Measurements from ENCODE around the gene KDELR3.

The KDELR3 gene

GRCh38 chr22:38423512-38424503 lies 44.1 kb upstream of the KDELR3 start:
- TF ChIP-seq CTCF (IDR thresholded peaks at IDR 0.05; ENCODE audit: borderline replicate concordance, control extremely low read depth, extremely low read depth, insufficient read depth, missing control alignments) = no peak
- no peak for DNase-seq (ENCODE audit: low spot score)
- in situ Hi-C loops (cut with MboI; ENCODE audit: low sequenced_read_pairs, unreplicated experiment) = no loop called here

GRCh38 chr22:38424525-38425080 lies 43.3 kb upstream of the KDELR3 start:
- no peak for DNase-seq (ENCODE audit: low spot score)
- no peak for TF ChIP-seq CTCF (IDR thresholded peaks at IDR 0.05; ENCODE audit: borderline replicate concordance, control extremely low read depth, extremely low read depth, insufficient read depth, missing control alignments)
- in situ Hi-C loops (cut with MboI; ENCODE audit: low sequenced_read_pairs, unreplicated experiment) = no loop called here

GRCh38 chr22:38426628-38427027 lies 41.3 kb upstream of the KDELR3 start:
- TF ChIP-seq CTCF (IDR thresholded peaks at IDR 0.05; ENCODE audit: borderline replicate concordance, control extremely low read depth, extremely low read depth, insufficient read depth, missing control alignments) = no peak
- no peak for DNase-seq (ENCODE audit: low spot score)
- in situ Hi-C loops (cut with MboI; ENCODE audit: low sequenced_read_pairs, unreplicated experiment) = no loop called here

- no peak for TF ChIP-seq CTCF (IDR thresholded peaks at IDR 0.05; ENCODE audit: borderline replicate concordance, control extremely low read depth, extremely low read depth, insufficient read depth, missing control alignments)
- no peak for DNase-seq (ENCODE audit: low spot score)
- in situ Hi-C loops (cut with MboI; ENCODE audit: low sequenced_read_pairs, unreplicated experiment) = no loop called here
Measured at GRCh38 chr22:38427465-38427864, 40.4 kb upstream of the KDELR3 start.

GRCh38 chr22:38427940-38428339 lies 40.0 kb upstream of the KDELR3 start:
- TF ChIP-seq CTCF (IDR thresholded peaks at IDR 0.05; ENCODE audit: borderline replicate concordance, control extremely low read depth, extremely low read depth, insufficient read depth, missing control alignments) = no peak
- no peak for DNase-seq (ENCODE audit: low spot score)
- in situ Hi-C loops (cut with MboI; ENCODE audit: low sequenced_read_pairs, unreplicated experiment) = no loop called here

- TF ChIP-seq CTCF (IDR thresholded peaks at IDR 0.05; ENCODE audit: borderline replicate concordance, control extremely low read depth, extremely low read depth, insufficient read depth, missing control alignments) = no peak
- in situ Hi-C loops (cut with MboI; ENCODE audit: low sequenced_read_pairs, unreplicated experiment) = no loop called here
- no peak for DNase-seq (ENCODE audit: low spot score)
Measured at GRCh38 chr22:38428714-38429113, 39.2 kb upstream of the KDELR3 start.

Data from GM13976 (cell line).